Measurements from ENCODE around the gene MPP1. TPM values are rescaled to one million over a fixed set of nuclear protein-coding genes. Genes with fewer than 3 reads are reported as not detected.

Gene MPP1
- total and polyA plus RNA-seq, 2 donors (not counting 3 experiments of a cell fraction or from before 2014, with no cell fraction given) = 22.1 to 32.3 TPM

DNA sequence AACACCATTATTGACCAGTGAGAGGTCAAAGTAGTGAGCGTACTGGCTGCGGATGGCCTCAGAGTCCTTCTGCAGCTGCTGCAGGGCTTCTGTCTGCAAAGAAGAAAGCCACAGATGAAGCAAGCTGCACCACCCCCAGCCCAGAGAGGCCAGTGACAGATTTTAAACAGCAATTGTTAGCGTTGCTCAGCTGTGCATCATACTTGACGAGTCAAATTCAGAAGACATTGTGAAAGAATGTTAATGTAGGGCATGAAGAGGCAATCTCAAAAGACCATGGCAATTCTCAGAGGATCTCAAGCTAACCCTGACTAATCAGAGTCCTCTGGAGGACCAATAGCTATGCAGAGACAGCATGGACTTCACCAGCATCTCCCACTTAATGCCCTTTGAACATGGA, 26.0 kb downstream of the MPP1 start:
- H3K79me2 ChIP-seq (ENCODE audit: control insufficient read depth, insufficient read depth, low read length) = no peaks in the 10 kb centered on the region
- peaks cover 16 to 29% of the 10 kb centered on the region in 2 experiments for H3K36me3 ChIP-seq (ENCODE audit: control insufficient read depth in 2 of 2, extremely low read depth in 1 of 2, insufficient read depth in 2 of 2, low read length in 2 of 2)
- no peak for FAIRE-seq
- no peak overlapping the region for H2AFZ ChIP-seq (ENCODE audit: low read depth, low read length)
- dilution Hi-C loops (cut with MboI; ENCODE audit: extremely low pct_ligation_motif_present, low sequenced_read_pairs) (no loop called here), intact Hi-C loops (cut with micrococcal nuclease) (no loop called here)
- ChIA-PET CTCF (no interaction called here), POLR2A (no interaction called here)
- H3K4me3 ChIP-seq (replicated peaks in 1 of 3; ENCODE audit: insufficient read depth in 1 of 3, low read depth in 1 of 3, low read length in 3 of 3) = no peak overlapping the region
- TF ChIP-seq, protein P1, sequence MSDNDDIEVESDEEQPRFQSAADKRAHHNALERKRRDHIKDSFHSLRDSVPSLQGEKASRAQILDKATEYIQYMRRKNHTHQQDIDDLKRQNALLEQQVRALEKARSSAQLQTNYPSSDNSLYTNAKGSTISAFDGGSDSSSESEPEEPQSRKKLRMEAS (IDR thresholded peaks at IDR 0.05; ENCODE audit: insufficient read depth, insufficient read length) = no peak
- TF ChIP-seq MYC (IDR thresholded peaks at IDR 0.05; ENCODE audit: low read depth, low read length) (no peak), EZH2 (IDR thresholded peaks at IDR 0.05; ENCODE audit: borderline replicate concordance, low read depth, low read length, severe bottlenecking) (no peak), POLR2AphosphoS5 (IDR thresholded peaks at IDR 0.05; ENCODE audit: insufficient read depth, low read depth, low read length) (no peak), GATA2 (IDR thresholded peaks at IDR 0.05; ENCODE audit: insufficient read depth, insufficient read length, low read depth, low read length) (no peak)
- TF ChIP-seq, protein P2, sequence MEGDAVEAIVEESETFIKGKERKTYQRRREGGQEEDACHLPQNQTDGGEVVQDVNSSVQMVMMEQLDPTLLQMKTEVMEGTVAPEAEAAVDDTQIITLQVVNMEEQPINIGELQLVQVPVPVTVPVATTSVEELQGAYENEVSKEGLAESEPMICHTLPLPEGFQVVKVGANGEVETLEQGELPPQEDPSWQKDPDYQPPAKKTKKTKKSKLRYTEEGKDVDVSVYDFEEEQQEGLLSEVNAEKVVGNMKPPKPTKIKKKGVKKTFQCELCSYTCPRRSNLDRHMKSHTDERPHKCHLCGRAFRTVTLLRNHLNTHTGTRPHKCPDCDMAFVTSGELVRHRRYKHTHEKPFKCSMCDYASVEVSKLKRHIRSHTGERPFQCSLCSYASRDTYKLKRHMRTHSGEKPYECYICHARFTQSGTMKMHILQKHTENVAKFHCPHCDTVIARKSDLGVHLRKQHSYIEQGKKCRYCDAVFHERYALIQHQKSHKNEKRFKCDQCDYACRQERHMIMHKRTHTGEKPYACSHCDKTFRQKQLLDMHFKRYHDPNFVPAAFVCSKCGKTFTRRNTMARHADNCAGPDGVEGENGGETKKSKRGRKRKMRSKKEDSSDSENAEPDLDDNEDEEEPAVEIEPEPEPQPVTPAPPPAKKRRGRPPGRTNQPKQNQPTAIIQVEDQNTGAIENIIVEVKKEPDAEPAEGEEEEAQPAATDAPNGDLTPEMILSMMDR (IDR thresholded peaks at IDR 0.05; ENCODE audit: extremely low read depth in 1 of 2, insufficient read depth in 1 of 2, low read depth in 1 of 2, low read length in 2 of 2) = no peak
- H3K4me2 ChIP-seq (ENCODE audit: insufficient read depth, low read length) = no peak overlapping the region
- no peak for DNase-seq (ENCODE audit: low read depth, low spot score)
- H3K27ac ChIP-seq (ENCODE audit: insufficient read depth, low read depth, low read length) = no peak overlapping the region
- no peak overlapping the region for H3K9ac ChIP-seq (replicated peaks; ENCODE audit: extremely low read depth, insufficient read depth, low read length)
- H3K9me3 ChIP-seq (replicated peaks; ENCODE audit: control insufficient read depth, insufficient read depth, low read length) = no peaks in the 10 kb centered on the region
- H3K9me1 ChIP-seq (replicated peaks; ENCODE audit: control insufficient read depth, extremely low read depth, insufficient read depth, low read length) = no peaks in the 10 kb centered on the region
- no TSS peak for BruUV-seq (replicated peaks)
- H3K4me1 ChIP-seq (ENCODE audit: control insufficient read depth, extremely low read depth, insufficient read depth, low read length) = no peaks in the 10 kb centered on the region
- no peaks in the 10 kb centered on the region for H4K20me1 ChIP-seq (replicated peaks; ENCODE audit: control insufficient read depth, extremely low read depth, insufficient read depth, low read length)
- H3K27me3 ChIP-seq (ENCODE audit: control insufficient read depth in 2 of 2, insufficient read depth in 2 of 2, low read length in 2 of 2) = no peaks in the 10 kb centered on the region
